RKO (cell line): ENCODE data around the gene TMPRSS6.

Experiments used
- DNase-seq: peaks from one replicate; pipeline ENCODE4 v3.0.0-alpha.2; 2016; ENCODE audit warnings: low spot score

Gene TMPRSS6

GRCh38 chr22:37109242-37109917 lies at the start of gene TMPRSS6:
TSS of gene TMPRSS6 (minus strand) at chr22:37109713. CDS start at chr22:37103417, 6,296 bp downstream.
- no peak for DNase-seq

DNA sequence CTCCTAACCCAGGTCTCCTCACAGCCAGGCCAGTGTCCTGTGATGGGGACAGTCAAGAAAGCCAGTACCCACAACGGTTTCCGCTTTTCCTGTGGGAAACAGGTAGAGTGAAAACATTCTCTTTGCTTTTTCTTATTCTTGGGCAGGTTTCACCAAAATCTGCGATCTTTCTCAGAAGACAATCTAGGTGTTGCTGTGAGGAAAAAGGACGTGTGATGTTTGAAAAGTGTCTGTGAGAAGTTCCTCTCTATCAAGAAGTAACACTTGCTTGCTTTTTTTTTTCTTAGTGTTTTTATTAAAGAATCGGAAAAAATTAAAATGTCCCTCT lies 49.4 kb upstream of the TMPRSS6 start:
- DNase-seq = no peak

DNA sequence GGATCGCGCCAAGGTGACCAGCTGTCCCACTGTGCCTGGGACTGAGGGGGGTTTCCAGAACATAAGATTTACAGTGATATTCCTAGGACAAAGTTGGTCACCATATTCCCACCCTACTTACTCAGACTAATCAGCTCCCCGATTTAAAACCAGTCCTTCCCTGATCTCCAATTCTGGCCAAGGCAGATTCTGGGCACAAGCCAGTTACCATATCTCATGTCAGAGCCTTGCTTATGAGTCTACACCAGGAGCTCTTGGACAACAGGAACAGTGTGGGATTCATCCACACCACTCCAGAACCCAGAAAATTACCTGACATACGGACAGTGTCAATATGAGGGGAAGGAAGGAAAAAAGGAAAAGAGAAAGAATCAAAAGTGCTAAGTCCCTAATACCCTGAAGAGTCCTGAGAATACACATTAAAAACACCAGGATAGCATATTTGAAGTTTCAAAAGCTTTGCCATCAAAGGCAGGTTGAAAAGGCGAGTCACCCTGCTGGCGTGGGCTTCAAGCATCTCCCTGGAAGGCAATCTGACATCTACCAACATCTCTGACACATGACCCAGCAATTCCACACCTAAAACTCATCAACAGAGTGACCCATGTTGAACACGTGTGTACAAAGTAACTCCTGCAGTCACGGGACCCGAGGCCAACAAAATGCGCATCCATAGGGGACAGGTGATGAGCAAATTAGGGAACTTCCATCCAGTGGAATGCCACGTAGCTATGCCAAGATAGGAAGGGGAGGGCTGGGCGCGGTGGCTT lies 48.2 kb upstream of the TMPRSS6 start:
- DNase-seq = peak; percentile 44

GRCh38 chr22:37156686-37157435 lies 47.3 kb upstream of the TMPRSS6 start:
- no peak for DNase-seq

GRCh38 chr22:37155971-37156370 lies 46.5 kb upstream of the TMPRSS6 start:
- DNase-seq = no peak

DNA sequence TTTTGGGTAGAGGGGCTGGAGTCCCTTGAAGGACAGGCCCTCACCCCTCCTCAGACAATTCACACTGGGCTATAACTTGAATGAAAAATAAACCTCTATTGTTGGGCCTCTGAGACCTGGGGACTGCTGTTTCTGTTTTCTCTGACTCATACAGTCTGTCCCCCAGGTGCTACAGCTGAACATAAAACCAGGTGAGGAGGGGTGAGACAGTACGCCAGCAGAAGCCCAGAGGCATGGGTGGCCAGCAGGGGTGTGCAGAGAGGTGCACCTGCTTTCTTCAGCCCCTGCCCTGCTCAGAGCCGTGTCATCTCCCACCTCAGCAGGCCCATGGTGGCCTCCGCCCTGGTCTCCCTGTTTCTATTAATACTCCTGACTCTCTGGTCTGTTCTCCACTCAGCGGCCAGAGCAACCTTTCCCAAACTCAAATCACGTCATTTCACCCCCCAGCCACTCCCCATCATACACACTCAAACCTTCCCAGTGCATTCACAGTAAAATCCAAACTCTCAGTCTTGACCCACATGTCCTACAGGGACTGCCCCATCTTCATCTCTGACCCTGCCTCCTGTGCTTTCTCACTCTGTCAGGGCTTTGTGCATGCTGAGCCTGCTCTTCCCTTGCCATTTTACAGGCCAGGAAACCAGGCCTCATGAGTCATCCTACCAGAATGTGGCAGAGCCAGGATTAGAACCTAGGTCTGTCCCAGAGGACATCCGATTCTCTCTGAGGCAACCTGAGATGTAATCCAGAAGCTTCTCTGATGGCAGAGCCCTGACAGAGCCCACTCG lies 45.6 kb upstream of the TMPRSS6 start:
- no peak for DNase-seq

- DNase-seq = no peak
These were observed 44.4 kb upstream of the TMPRSS6 start for GRCh38 chr22:37153901-37154300.

DNA sequence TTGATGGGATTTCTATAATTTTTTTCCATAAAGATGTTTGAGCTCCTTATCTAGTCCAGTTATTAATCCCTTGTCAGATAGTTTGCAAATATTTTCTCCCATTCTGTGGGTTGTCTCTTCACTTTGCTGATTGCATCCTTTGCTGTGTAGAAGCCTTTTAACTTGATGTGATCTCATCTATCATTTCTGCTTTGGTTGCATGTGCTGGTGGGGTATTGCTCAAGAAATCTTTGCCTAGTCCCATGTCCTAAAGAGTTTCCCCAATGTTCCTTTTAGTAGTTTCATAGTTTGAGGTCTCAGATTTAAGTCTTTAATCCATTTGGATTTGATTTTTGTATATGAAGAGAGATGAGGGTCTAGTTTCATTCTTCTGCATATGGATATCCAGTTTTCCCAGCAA lies 41.9 kb upstream of the TMPRSS6 start:
- DNase-seq = no peak

DNA sequence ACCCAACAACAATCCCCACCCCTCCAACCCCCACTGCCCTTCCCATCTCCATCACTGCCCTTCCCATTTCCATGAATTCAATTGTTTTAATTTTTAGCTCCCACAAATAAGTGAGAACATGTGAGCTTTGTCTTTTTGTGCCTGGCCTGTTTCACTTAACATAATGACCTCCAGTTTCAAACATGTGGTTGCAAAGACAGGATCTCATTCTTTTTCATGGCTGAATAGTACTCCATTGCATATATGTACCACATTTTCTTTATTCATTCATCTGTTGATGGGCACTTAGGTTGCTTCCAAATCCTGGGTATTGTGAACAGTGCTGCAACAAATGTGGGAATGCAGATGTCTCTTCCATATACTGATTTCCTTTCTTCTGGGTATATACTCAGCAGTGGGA lies 41.2 kb upstream of the TMPRSS6 start:
- no peak for DNase-seq

DNA sequence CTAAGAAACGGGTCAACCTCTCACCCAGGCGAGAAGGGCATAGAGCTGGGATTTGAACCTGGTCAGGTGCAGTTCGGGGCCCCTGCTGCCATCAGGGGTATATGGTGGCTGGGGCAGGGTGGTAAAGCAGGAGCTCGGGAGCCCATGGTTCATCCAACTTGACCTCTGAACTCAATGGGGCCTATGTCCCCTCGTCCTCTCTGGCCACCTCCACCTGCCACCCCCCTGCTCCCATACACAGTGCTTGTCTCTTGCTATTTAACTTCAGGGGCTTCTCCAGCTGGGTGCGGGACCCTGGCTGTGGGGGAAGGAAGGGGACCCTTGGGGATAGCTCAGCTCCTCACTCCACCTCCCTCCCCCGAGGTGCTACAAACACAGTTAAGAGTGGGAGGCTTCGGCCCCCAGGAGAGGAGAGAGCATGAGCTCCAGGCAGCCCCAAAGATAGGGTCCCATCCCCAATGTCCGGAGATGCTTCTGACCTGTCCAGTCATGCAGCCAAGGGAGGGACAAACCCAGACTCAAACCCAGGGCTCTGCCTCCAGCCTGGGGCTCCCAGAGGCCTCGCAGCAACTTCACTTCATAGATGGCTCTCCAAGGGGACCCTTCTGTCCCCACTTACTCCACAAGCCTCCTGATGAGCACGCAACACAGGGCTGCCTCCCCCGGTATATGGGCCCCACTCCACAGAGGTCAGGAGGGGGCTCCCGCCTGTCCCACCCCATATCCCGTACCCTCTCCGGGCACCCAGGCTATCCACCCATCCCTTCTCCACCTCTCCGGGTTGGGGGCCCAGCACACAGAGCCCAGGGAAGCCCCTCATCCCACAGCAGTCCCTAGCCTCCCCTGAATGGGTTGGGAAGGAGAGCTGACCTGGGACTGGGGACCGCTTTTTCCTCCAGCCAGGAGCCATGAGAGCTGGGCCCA lies 39.5 kb upstream of the TMPRSS6 start:
- no peak for DNase-seq

DNA sequence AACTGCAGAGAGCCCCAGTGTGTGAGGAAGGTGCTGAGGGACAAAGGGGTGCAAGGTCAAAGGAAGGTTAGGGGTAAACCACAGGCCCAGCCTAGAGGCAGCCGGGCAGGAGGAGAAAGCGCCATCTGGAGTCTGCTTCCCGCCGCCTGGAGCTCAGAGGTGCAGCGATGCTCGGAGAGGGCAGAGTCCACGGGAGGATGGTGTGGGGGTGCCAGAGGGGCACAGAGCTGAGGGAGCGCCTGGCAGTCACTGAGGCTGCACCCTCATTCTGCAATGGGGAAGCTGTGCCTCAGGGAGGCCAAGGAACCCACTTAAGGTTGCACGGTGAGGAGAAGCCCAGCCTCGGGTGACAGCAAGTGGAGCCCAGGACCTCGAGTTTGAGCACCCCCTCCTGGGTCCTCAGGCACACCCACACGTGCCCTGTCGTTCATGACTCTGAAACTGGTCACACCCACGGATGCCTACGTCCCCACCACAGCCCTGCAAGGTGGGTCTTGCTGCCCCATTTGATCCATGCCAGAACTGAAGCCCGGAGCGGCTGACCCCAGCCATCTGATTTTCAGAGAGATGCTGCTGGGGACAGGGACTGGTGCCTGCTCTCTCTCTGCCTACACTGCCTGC lies 38.6 kb upstream of the TMPRSS6 start:
- DNase-seq = no peak

DNA sequence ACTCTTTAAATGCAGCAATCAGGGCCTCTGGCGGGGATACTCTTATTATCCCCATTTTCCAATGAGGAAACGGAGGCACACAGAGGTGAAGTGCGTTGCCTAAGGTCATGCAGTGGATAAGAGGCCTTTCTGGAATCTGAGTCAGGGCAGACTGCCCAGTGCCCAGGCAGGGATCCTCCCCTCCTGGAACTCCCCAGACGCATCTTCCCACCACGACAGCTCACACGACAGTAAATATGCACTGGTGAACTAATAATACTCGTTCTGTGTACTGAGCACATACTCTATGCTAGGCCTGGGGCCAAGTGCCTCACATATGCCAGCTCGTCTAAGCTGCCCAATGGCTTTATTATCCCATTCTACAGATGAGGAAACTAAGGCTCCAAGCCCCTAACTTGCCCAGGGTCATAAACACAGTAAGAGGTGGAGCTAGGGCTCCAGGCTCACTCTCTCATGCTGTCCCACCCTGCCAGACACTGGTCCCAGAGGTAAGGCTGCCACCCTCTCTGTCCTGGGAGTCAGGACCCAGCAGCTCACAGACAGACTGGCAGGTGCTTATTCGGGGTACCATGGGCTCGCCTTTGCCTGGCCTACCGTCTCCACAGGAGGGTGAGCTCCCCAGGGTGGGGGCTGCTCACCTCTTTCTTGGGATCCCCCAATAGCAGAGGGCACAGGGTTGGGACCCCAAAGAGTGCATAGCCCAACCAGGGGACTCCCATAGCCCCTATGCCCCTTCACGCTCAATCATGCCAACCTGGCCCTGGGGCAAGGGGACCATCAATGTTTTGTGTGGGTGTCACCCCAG lies 37.9 kb upstream of the TMPRSS6 start:
- DNase-seq = no peak

DNA sequence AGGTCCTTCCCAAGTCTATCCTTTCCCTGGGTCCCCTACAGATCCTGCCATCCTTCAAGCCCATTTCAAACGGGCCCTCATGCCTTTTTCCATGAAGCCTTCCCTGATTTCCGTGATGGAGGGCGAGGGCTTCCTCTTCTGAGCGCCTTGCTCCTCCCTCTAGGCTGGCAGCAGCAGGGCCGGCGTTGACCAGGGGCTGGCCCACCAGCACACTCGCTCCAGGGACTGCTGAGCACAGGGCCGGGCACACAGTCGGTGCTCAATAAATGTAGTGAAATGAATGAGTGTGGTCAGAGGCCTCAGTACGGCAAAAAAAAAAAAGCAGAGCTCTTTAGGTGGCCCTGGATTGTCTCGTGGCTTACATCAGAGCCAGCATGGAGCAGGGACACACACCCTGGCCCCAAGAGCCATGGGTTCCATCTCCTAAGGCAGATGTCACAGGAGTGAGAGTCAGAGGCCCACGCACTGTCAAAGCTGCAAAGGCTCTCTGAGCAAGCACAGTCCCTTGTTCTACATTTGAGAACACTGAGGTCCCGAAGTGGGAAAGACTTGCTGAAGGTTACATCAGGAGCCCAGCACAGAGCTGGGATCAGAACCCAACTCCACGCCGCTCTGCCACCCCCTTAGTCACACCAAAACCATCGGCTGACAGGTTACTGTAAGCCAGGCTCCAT lies 37.1 kb upstream of the TMPRSS6 start:
- no peak for DNase-seq

- DNase-seq = no peak
These were observed 36.5 kb upstream of the TMPRSS6 start for GRCh38 chr22:37146051-37146385.

DNA sequence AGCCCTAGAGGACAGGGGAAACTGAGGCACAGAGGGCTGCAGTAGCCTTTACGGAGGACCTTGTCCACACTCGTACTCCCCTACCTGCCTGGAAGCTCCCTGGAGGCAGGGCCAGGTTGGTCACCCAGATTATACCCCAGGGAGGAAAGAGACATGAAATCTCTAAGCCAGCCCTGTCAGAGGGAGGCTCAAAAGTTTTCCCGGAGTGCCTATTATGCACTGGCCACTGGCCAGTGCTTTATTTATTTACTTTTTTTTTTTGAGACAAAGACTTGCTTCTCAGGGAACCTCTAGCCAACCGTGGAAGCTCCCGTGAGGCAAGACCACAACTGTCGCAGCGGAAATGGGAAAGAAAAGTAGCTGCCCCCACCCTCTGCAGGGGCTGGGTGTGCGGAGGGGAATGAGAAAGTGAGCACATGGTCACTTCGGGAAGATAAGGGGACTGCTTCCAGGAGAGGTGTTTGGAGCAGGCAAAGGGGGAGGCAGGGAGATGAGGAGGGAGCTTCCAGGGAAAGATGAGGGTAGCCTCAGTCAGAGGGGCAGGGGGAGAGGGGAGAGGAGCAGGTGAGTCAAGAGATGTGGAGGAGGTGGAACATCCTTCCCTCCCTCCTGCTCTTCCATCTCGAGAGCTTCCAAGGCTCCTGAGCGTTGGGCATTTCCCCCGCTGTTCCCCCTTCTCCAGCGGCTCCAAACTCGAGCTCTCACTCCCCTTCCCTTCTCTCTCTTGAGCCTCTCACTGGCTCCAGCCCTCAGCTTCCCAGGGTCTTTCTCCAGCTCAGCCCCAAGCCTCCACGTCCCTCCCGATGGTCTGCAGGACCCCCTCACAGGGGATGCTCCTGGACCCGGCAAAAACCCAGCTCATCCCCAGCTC lies 35.9 kb upstream of the TMPRSS6 start:
- no peak for DNase-seq

DNA sequence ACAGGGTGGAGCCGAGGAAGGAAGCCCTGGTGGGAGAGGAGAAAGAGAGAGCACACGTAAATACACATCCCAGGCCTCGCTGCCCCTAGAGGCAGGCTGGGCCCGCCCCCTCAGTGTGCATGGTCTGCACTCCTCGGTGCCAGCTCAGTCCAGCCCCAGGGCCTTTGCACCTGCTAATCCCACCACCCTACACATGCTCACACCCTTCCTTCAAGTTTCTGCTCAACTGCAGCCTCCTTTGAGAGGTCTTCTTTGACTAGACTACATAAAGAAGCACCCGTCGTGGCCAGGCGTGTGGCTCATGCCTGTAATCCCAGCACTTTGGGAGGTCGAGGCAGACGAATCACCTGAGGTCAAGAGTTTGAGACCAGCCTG lies 34.7 kb upstream of the TMPRSS6 start:
- no peak for DNase-seq

DNA sequence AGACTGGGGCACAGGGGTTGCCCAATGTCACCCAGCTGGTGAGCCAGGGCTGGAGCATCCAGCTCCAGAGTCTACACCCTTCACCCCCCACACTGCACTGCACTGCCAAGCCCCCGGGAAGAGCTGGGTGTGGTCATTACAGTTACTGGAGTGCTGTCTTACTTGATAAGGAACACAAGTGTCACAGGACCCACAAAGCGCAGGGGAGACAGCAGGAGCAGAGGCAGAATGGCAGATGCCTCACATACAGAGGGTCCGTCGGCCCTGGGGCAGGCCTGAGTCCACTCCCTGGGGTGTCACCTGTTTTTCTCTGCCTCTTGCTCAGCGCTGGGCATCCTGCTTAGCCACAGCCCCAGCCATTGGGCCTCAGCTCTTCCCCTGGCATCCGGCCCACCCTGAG lies 32.5 kb upstream of the TMPRSS6 start:
- DNase-seq = no peak

DNA sequence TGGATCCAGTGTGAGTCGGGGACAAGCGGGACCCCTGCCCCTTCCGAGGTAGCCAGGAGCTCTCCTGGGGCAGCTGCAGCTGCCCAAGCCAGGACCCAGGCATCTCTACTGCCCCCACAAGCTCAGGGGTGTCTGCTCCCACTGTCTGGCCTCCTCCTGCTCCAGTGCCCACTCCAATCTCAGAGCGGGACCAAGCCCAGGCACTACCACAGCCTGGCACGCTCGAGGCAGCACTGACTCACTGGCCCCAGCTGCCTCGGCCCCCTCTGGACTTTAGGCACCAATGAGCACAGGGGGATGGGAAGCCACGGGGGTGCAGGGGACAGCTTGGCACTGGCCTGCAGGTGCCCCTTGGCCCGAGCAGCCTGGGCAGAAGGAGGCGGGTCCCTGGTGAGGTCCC lies 32.0 kb upstream of the TMPRSS6 start:
- no peak for DNase-seq
